Peyer's patch (tissue), 4 donors: Measurements from ENCODE around the gene MYL12A.

Experiments
- CTCF ChIP-seq, 6 experiments: fragments of 450-650 bp in 4 of 6; fragments of 200-600 bp in 2 of 6; sonication (generic) in 1 of 6; IDR thresholded peaks; one replicate each; pipeline ENCODE4 v1.5.1; 2017 to 2019; ENCODE audit warnings: antibody characterized with exemption in 6 of 6, mild to moderate bottlenecking in 3 of 6, moderate library complexity in 1 of 6
- POLR2A ChIP-seq, 2 donors: fragments of 450-650 bp; IDR thresholded peaks; one replicate each; pipeline ENCODE4 v1.5.1; 2017; ENCODE audit warnings: antibody characterized with exemption in 2 of 2, mild to moderate bottlenecking in 2 of 2, moderate library complexity in 2 of 2

- TF ChIP-seq CTCF (IDR thresholded peaks at IDR 0.05) (no peak), POLR2A (IDR thresholded peaks at IDR 0.05) (no peak)
Observed at GRCh38 chr18:3205239-3205638, 42.4 kb upstream of the MYL12A start.
